ENCODE measurements around the gene PLCH2.

The PLCH2 gene

GRCh38 chr1:2532485-2533160 lies 56.5 kb downstream of the PLCH2 start:
- DNase-seq = no peak

- DNase-seq = no peak
Measured at GRCh38 chr1:2533365-2533764, 57.3 kb downstream of the PLCH2 start.

- no peak for DNase-seq
Measured at GRCh38 chr1:2534315-2534686, 58.2 kb downstream of the PLCH2 start.

GRCh38 chr1:2534687-2535441 lies 58.8 kb downstream of the PLCH2 start:
- no peak for DNase-seq

- no peak for DNase-seq
Measured at GRCh38 chr1:2535455-2535854, 59.4 kb downstream of the PLCH2 start.

GRCh38 chr1:2535981-2536380 lies 59.9 kb downstream of the PLCH2 start:
- no peak for DNase-seq

GRCh38 chr1:2537784-2538115 lies 61.7 kb downstream of the PLCH2 start:
- DNase-seq = no peak

GRCh38 chr1:2538376-2538775 lies 62.3 kb downstream of the PLCH2 start:
- no peak for DNase-seq

- DNase-seq = no peak
Measured at GRCh38 chr1:2538872-2539271, 62.8 kb downstream of the PLCH2 start.

- DNase-seq = peak; percentile 57
Measured at GRCh38 chr1:2539312-2539907, 63.3 kb downstream of the PLCH2 start.

GRCh38 chr1:2540816-2541492 lies 64.9 kb downstream of the PLCH2 start:
- DNase-seq = peak; percentile 80

GRCh38 chr1:2541619-2542245 lies 65.6 kb downstream of the PLCH2 start:
- no peak for DNase-seq

GRCh38 chr1:2542246-2542915 lies 66.3 kb downstream of the PLCH2 start:
- no peak for DNase-seq

GRCh38 chr1:2543543-2544092 lies 67.5 kb downstream of the PLCH2 start:
- peak; percentile 76 for DNase-seq

GRCh38 chr1:2544093-2544874 lies 68.2 kb downstream of the PLCH2 start:
- no peak for DNase-seq

- peak; percentile 81 for DNase-seq
Measured at GRCh38 chr1:2544875-2545640, 69.0 kb downstream of the PLCH2 start.

- DNase-seq = peak; percentile 98
Measured at GRCh38 chr1:2545754-2546514, 69.8 kb downstream of the PLCH2 start.

GRCh38 chr1:2546515-2547209 lies 70.6 kb downstream of the PLCH2 start:
- DNase-seq = peak; percentile 92

Measured in NCI-H82 (cell line).